Gastroesophageal sphincter (tissue), 3 donors: ENCODE data around the gene ODAD2.

ENCODE experiments used
- POLR2A ChIP-seq, 2 donors: fragments of 450-650 bp; IDR thresholded peaks; one replicate each; pipeline ENCODE4 v1.6.1; 2017; ENCODE audit warnings: antibody characterized with exemption in 2 of 2, mild to moderate bottlenecking in 2 of 2, moderate library complexity in 1 of 2
- TF ChIP-seq, protein P1 (sequence below), 4 experiments: fragments of 200-600 bp in 2 of 4; fragments of 450-650 bp in 2 of 4; sonication (generic) in 1 of 4; IDR thresholded peaks; one replicate each; pipeline ENCODE4 v1.5.1; 2017 to 2019; ENCODE audit warnings: antibody characterized with exemption in 4 of 4, mild to moderate bottlenecking in 2 of 4, moderate library complexity in 2 of 4

DNA sequence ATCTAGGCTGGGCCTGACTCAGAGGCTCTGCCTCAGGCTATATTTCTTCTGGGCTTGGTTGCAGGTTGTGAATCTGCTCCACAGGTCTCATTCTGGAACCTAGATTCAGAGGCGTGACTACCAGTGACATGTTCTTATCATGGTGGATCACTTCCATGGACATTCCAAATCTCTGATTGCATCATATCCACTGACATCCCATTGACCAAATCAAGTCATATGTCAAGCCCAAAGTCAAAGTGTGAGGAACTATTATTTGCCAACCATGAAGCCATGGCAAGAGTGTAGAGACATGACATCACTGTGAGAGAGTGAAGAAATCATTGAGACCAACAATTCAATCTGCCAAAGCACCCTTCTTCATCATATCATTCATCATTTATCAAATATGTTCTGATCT is 11.9 kb upstream of the ODAD2 start:
- TF ChIP-seq, protein P1, sequence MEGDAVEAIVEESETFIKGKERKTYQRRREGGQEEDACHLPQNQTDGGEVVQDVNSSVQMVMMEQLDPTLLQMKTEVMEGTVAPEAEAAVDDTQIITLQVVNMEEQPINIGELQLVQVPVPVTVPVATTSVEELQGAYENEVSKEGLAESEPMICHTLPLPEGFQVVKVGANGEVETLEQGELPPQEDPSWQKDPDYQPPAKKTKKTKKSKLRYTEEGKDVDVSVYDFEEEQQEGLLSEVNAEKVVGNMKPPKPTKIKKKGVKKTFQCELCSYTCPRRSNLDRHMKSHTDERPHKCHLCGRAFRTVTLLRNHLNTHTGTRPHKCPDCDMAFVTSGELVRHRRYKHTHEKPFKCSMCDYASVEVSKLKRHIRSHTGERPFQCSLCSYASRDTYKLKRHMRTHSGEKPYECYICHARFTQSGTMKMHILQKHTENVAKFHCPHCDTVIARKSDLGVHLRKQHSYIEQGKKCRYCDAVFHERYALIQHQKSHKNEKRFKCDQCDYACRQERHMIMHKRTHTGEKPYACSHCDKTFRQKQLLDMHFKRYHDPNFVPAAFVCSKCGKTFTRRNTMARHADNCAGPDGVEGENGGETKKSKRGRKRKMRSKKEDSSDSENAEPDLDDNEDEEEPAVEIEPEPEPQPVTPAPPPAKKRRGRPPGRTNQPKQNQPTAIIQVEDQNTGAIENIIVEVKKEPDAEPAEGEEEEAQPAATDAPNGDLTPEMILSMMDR (IDR thresholded peaks at IDR 0.05): no peak
- no peak for TF ChIP-seq POLR2A (IDR thresholded peaks at IDR 0.05)
